Right renal cortex interstitium (tissue), 3 donors: ENCODE data around the gene TSPAN15. TPM values are rescaled to one million over a fixed set of nuclear protein-coding genes. Genes with fewer than 3 reads are reported as not detected.
"Not testable (repeated sequence)": the region's sequence is repeated elsewhere in the genome, so short reads cannot be mapped to it uniquely, and the experiment has no call there.

ENCODE experiments used
- DNase-seq, 3 donors: peaks; one replicate each; pipeline ENCODE4 v3.0.0-alpha.2; 2013; ENCODE audit warnings: low read depth in 3 of 3, low spot score in 2 of 3
- polyA plus RNA-seq, 3 donors: library from polyadenylated mRNA; unstranded; fragments of 120-200 nt; gene quantifications; one replicate each; pipeline ENCODE4 v1.2.1, GENCODE V29; 2013; ENCODE audit not compliant: insufficient read length in 3 of 3

Gene TSPAN15
- polyA plus RNA-seq, 3 donors, result 56.1 to 82.3 (median 67.5) TPM

DNA sequence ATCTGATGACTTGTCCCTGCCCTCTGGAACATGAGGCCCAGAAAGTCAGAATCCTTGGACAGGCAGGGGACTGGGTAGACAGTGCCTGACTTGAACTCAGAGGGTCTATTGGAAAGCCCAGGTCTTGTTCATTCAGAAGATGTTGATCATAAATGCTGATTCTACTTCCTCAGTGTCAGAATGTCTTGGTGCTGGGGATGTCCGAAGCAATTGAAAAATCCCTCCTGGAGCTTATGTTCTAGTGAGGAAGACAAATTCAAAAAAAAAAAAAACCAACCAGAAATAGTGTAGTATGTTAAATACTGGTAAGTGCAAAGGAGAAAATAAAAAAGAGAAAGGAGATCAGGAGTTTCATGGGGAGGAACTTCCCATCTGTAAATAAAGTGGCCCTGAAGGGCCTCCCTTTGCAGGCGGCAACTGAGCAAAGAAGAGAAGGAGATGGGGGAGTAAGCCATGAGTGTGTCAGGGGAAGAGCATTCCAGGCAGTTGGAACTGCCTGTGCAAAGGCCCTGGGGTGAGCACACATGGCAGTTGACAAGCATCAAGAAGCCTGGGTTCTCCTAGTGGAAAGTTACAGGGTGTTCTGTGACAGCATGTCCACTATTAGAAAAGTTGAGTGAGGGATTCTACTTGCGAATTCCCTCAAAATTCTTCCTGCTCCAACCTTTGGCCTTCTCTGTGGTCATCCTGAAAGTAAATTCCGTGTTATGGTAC lies 30.7 kb downstream of the TSPAN15 start:
- DNase-seq, result no peak

GRCh38 chr10:69483963-69484362 lies 32.7 kb downstream of the TSPAN15 start:
- no peak for DNase-seq

GRCh38 chr10:69484736-69485135 lies 33.5 kb downstream of the TSPAN15 start:
- no peak for DNase-seq

- DNase-seq, result no peak
These were observed 35.9 kb downstream of the TSPAN15 start for GRCh38 chr10:69486922-69487730.

GRCh38 chr10:69488149-69488844 lies 37.0 kb downstream of the TSPAN15 start:
- not testable (repeated sequence) for DNase-seq

- not testable (repeated sequence) for DNase-seq
These were observed 37.6 kb downstream of the TSPAN15 start for GRCh38 chr10:69488856-69489255.

GRCh38 chr10:69489506-69490090 lies 38.3 kb downstream of the TSPAN15 start:
- DNase-seq, result no peak

GRCh38 chr10:69490876-69491275 lies 39.6 kb downstream of the TSPAN15 start:
- no peak for DNase-seq

DNA sequence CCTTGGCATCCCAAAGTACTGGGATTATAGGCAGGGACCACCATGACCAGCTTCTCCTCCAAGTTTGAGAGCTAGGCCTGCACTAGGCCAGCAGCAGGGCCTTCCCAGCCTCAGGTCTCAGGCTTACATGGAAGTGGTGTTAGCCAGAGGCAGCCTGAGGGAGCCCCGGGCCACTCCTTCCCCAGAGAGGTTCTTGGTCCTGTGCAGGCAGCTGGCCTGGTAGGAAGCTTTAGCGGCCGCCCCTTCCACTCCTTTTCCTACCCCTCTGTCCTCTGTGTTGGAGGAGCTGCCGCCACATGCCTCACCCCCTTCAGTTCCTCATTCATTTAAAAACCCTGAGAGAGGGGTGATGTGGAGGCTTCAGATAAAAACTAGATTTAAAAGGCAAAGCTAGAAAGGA lies 40.3 kb downstream of the TSPAN15 start:
- DNase-seq, result no peak

- DNase-seq, result no peak
These were observed 41.0 kb downstream of the TSPAN15 start for GRCh38 chr10:69492091-69492745.

DNA sequence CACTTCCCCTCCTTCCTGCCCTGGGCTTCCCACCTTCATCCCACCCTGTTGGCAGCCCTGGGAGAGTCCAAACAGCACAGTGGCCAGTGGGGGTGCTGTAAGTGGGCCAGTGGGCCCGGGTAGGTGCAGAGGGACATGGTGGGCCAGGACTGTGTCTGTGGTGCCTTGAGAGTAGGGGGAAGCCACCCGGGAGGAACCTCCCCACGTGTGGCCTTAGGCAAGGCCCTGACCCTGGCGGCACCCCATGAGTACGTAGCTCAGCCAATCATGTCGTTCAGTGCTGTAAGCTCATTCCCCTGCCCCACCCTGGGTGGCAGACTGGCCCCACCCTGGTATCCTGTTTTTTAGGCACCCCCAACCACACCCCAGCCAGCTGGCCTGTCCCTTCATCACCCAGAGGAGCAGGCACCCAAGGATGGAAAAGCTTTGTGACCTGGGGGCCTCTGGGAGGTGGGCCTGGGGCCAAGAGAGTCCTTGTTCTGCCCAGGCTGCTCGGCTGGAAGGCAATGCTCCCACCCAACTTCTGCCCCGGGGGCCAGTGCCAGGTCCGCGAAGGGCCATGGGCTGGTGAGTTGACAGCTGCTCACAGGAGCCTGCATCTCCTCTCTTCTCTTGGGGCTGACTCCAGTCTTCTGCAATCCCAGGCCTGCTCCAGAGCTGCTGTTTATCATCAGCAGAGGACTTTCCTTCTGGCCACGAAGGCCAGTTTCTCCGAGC lies 41.6 kb downstream of the TSPAN15 start:
- DNase-seq, result no peak

DNA sequence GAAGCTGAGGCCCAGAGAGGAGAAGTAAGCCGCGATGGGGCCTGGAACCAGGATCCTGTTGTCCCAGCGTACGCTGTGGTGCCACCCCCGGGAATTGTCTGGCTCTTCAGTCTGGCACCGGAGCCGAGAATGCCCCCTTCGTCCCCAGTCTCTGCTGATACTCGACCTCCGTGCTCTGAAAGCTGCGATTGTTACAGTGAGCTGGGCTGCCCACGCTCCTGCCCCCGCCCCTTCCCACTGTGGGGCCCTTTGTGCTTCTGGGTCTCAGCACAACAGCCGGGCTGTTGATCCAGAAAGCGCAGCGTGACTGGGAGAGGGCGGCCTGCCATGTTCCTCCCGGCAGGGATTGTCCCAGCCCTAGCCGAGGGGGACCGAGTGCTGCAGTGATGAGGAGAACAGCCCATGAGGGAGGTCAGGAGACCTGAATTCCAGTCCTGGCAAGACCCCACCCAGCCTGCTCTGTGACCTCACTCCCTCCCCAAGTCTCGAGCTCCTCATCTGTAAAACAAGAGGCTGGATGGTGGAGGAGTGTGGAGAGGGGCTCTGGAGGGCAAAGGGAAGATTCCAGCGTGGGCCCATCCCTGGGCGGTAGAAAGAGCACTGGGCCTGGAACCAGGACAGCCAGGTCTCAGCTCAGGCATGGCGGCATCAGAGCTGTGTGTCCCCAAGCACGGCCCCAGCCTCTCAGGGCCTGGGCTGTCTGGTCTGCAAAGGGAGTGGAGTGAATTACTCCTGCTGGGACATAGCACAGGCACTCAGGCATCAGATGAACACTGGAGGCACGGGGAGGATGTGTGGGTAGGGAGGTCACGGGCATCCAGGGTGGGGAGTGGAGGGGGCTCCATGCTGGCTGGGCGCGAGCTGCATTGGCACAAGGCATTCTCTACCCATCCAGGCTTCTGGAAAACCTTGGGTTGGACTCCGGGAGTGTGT lies 43.6 kb downstream of the TSPAN15 start:
- no peak for DNase-seq

GRCh38 chr10:69495666-69496065 lies 44.4 kb downstream of the TSPAN15 start:
- no peak for DNase-seq

DNA sequence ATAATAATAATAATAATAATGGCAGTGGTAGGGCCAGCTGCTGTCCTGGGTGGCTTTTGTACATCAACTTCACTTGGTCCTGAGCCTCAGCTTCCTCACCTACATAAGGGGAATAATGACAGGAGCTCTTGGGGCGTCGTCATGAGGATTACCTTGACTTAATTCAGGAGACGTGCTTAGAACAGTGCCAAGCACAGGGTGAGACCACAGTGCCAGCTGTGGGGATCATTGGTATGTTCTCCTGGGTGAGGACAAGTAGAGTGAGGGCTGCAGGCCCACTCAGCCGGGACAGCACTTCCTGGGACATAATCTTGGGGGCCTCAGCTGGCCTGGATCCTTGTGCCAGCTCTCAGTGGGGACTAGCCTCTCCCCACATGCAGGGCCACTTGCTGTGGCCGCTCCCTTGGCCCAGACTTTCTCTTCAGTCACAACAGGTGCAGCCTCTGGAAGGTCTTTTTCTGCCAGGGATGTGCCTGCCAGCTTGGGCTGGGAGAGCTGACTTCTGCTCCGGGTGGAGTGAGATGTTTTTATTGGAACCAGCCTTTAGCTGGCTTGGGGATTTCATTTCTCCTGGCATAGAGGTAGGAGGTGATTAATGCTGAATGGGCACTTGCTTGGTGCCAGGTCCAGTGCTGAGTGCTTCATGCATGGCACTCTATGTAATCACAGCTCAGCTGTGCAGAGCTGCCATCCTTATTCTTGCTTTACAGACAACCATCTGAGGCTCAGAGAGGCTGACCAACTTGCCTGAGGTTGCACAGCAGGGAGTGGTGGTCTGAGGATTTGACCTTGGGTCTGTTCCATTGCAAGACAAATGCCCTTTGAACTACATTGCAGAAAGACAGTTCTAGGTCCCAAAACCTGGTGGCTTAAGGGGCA lies 45.3 kb downstream of the TSPAN15 start:
- no peak for DNase-seq

DNA sequence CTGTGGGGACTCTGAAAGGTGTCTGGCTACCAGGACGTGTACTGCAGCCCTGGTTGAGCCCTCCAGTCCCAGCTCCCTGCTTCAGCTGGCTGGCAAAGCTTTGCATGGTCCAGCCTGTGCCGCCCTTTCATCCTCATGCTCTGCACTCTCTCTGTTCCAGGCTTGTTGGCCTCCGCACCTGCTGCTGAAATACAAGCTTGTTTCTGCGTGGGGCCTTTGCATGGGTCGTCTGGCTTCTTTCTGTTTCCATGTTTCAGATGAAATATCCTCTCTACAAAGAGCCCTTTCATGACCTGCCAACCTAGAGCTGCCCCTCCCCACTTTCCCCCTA lies 45.9 kb downstream of the TSPAN15 start:
- no peak for DNase-seq

GRCh38 chr10:69497611-69498390 lies 46.5 kb downstream of the TSPAN15 start:
- DNase-seq, result no peak
